Mesothelial cell of epicardium (in vitro differentiated cells): Measurements from ENCODE around the gene NANOS1. TPM values are rescaled to one million over a fixed set of nuclear protein-coding genes. Genes with fewer than 3 reads are reported as not detected.

Experiments used
- DNase-seq, 2 experiments: peaks; one replicate each; pipeline ENCODE4 v3.0.0; 2021; ENCODE audit warnings: low spot score in 2 of 2; ENCODE audit not compliant: unreplicated experiment in 2 of 2
- H3K27ac Mint-ChIP-seq: 2 replicates; pipeline ENCODE4 v1.8.0; 2021; ENCODE audit warnings: mixed read lengths
- H3K27me3 Mint-ChIP-seq: 2 replicates; pipeline ENCODE4 v1.8.0; 2021; ENCODE audit warnings: low read depth, mixed read lengths
- H3K36me3 Mint-ChIP-seq: 2 replicates; pipeline ENCODE4 v1.8.0; 2021; ENCODE audit warnings: mixed read lengths
- H3K4me1 Mint-ChIP-seq: 2 replicates; pipeline ENCODE4 v1.8.0; 2021; ENCODE audit warnings: mixed read lengths
- H3K4me3 Mint-ChIP-seq: 2 replicates; pipeline ENCODE4 v1.8.0; 2021; ENCODE audit warnings: mild to moderate bottlenecking, moderate library complexity, mixed read lengths
- H3K9me3 Mint-ChIP-seq: 2 replicates; pipeline ENCODE4 v1.8.0; 2021; ENCODE audit warnings: mixed read lengths
- total RNA-seq: library from RNA; stranded (reverse); gene quantifications from 3 replicates; pipeline ENCODE4 v1.2.1, GENCODE V29; 2021
- TF ChIP-seq, protein P1 (sequence below): fragments of 200-600 bp; sonication (generic); IDR thresholded peaks from one replicate; pipeline ENCODE4 v1.5.0; 2021; ENCODE audit warnings: antibody characterized with exemption; ENCODE audit not compliant: unreplicated experiment

The NANOS1 gene
- total RNA-seq, 1 donor from 2014 or later, result 4.1 TPM

DNA sequence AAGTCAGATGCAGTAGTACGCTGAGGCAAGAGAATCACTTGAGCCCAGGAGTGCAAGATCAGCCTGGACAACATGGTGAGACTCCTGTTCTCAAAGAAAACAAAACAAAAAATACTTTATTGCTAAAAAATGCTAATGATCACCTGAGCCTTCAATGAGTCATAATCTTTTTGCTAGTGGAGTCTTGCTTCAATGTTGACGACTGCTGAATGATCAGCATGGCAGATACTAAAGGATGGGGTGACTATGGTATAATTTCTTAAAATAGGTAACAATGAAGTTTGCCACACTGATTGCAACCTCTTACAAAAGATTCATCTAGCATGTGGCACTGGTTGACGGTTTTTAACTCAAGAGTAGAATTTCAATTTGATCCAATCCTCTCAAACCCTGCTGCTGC lies 22.3 kb downstream of the NANOS1 start:
- no peak for DNase-seq
- Mint-ChIP-seq H3K4me3 (no peak overlapping the region), H3K27ac (no peak overlapping the region), H3K27me3 (no peaks in the 10 kb centered on the region), H3K9me3 (peaks cover 9% of the 10 kb centered on the region), H3K4me1 (peaks cover 2% of the 10 kb centered on the region), H3K36me3 (peaks cover 74% of the 10 kb centered on the region)
- TF ChIP-seq, protein P1, sequence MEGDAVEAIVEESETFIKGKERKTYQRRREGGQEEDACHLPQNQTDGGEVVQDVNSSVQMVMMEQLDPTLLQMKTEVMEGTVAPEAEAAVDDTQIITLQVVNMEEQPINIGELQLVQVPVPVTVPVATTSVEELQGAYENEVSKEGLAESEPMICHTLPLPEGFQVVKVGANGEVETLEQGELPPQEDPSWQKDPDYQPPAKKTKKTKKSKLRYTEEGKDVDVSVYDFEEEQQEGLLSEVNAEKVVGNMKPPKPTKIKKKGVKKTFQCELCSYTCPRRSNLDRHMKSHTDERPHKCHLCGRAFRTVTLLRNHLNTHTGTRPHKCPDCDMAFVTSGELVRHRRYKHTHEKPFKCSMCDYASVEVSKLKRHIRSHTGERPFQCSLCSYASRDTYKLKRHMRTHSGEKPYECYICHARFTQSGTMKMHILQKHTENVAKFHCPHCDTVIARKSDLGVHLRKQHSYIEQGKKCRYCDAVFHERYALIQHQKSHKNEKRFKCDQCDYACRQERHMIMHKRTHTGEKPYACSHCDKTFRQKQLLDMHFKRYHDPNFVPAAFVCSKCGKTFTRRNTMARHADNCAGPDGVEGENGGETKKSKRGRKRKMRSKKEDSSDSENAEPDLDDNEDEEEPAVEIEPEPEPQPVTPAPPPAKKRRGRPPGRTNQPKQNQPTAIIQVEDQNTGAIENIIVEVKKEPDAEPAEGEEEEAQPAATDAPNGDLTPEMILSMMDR, result no peak

- Mint-ChIP-seq H3K4me3 (no peak overlapping the region), H3K27ac (no peak overlapping the region), H3K27me3 (no peaks in the 10 kb centered on the region), H3K4me1 (peaks cover 4% of the 10 kb centered on the region), H3K9me3 (peaks cover 9% of the 10 kb centered on the region), H3K36me3 (peaks cover 78% of the 10 kb centered on the region)
- TF ChIP-seq, protein P1, result no peak
- DNase-seq, result no peak
Measured at GRCh38 chr10:119055472-119055871, 26.0 kb downstream of the NANOS1 start.

DNA sequence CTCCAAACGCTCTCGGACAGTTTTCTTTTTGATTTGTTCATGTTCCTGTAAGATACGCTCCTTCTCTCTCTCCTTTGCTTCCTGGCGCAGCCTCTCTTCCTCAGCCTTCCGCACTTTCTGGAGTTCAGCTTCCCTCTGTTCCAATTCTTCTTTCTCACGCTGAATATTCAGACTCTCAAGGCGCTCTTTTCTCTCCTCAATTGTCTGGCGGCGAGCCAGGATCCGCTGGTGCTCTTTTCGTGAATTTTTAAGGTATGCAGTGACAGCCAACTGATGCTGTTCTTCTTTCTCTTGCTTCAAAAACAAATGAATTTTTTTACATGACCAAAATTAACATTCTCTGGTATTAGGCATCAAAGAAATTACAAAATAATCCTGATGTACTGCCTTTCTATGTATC lies 28.5 kb downstream of the NANOS1 start:
- DNase-seq, result no peak
- TF ChIP-seq, protein P1, result no peak
- Mint-ChIP-seq H3K36me3 (peaks cover 68% of the 10 kb centered on the region), H3K27ac (no peak overlapping the region), H3K4me3 (no peak overlapping the region), H3K4me1 (peaks cover 4% of the 10 kb centered on the region), H3K27me3 (no peaks in the 10 kb centered on the region), H3K9me3 (peaks cover 3% of the 10 kb centered on the region)

- H3K27me3 Mint-ChIP-seq, result no peaks in the 10 kb centered on the region
- H3K4me1 Mint-ChIP-seq, result peaks cover 4% of the 10 kb centered on the region
- H3K36me3 Mint-ChIP-seq, result peaks cover 64% of the 10 kb centered on the region
- no peak overlapping the region for H3K4me3 Mint-ChIP-seq
- TF ChIP-seq, protein P1, result no peak
- no peaks in the 10 kb centered on the region for H3K9me3 Mint-ChIP-seq
- no peak overlapping the region for H3K27ac Mint-ChIP-seq
- no peak for DNase-seq
Measured at GRCh38 chr10:119059557-119059956, 30.0 kb downstream of the NANOS1 start.

DNA sequence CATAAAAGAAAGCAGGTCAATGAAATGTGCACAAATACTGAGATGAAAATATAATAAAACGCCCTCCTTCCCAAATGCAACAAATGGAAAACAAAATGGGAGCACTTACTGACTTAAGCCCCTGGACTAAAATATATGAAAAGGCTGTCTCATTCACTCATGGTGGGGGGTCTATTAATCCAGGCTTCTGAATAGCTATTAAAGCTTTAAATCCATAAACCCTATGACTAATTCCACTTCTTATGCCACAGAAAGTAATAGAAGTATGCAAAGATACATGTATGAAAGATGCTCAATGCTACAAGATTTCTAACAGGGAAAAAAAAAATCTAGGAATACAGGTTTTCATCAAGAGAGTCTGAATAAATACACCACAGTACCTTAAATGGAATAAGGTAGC lies 30.6 kb downstream of the NANOS1 start:
- Mint-ChIP-seq H3K9me3 (no peaks in the 10 kb centered on the region), H3K4me3 (no peak overlapping the region), H3K36me3 (peaks cover 62% of the 10 kb centered on the region), H3K27ac (no peak overlapping the region), H3K4me1 (peaks cover 4% of the 10 kb centered on the region), H3K27me3 (no peaks in the 10 kb centered on the region)
- TF ChIP-seq, protein P1, result no peak
- DNase-seq, result no peak

- Mint-ChIP-seq H3K9me3 (no peaks in the 10 kb centered on the region), H3K27me3 (no peaks in the 10 kb centered on the region), H3K36me3 (peaks cover 63% of the 10 kb centered on the region), H3K4me1 (peaks cover 4% of the 10 kb centered on the region), H3K4me3 (no peak overlapping the region), H3K27ac (peak overlapping the region; percentile 43)
- TF ChIP-seq, protein P1, result no peak
- no peak for DNase-seq
Measured at GRCh38 chr10:119061352-119061751, 31.8 kb downstream of the NANOS1 start.
